Keratinocyte (primary cell): ENCODE results near the gene CTTN. TPM values are rescaled to one million over a fixed set of nuclear protein-coding genes. Genes with fewer than 3 reads are reported as not detected.

Experiments used
- DNase-seq: peaks from one replicate; pipeline ENCODE4 v3.0.0-alpha.2; 2011; ENCODE audit warnings: low read depth, missing footprints, low spot score
- FAIRE-seq: peaks from 2 replicates; lab custom pipeline; 2011; peaks lifted over from hg19 to GRCh38; lab: Jason Lieb, UNC
- H2AFZ ChIP-seq: 2 replicates; pipeline ENCODE4 v1.6.0; 2012; ENCODE audit warnings: low read length, control low read depth, inconsistent platforms; ENCODE audit not compliant: control insufficient read depth
- H3K27ac ChIP-seq: 2 replicates; pipeline ENCODE4 v1.5.1; 2011; ENCODE audit warnings: low read length; ENCODE audit not compliant: control insufficient read depth, insufficient read depth
- H3K27me3 ChIP-seq: 3 replicates; pipeline ENCODE4 v1.6.0; 2011; ENCODE audit warnings: low read length; ENCODE audit not compliant: control insufficient read depth, insufficient read depth; ENCODE audit errors: extremely low read depth
- H3K36me3 ChIP-seq, 2 experiments: 2 replicates in 1 of 2; 3 replicates in 1 of 2; pipeline ENCODE4 v1.5.1; 2011; ENCODE audit warnings: low read length in 2 of 2, mild to moderate bottlenecking in 1 of 2; ENCODE audit not compliant: control insufficient read depth in 2 of 2, insufficient read depth in 2 of 2; ENCODE audit errors: extremely low read depth in 1 of 2
- H3K4me1 ChIP-seq: 3 replicates; pipeline ENCODE4 v1.5.1; 2011; ENCODE audit warnings: low read length; ENCODE audit not compliant: control insufficient read depth, insufficient read depth; ENCODE audit errors: extremely low read depth
- H3K4me2 ChIP-seq: 3 replicates; pipeline ENCODE4 v1.6.0; 2011; ENCODE audit warnings: low read depth, low read length; ENCODE audit not compliant: control insufficient read depth, insufficient read depth; ENCODE audit errors: extremely low read depth
- H3K4me3 ChIP-seq, 3 experiments: fragments of 200-600 bp in 1 of 3; sonication (generic) in 1 of 3; 2 replicates in 2 of 3; 3 replicates in 1 of 3; pipeline ENCODE4 v1.5.1; 2011 to 2016; ENCODE audit warnings: low read length in 3 of 3, mild to moderate bottlenecking in 3 of 3, control low read depth in 2 of 3, inconsistent platforms in 1 of 3, low read depth in 1 of 3, mixed read lengths in 1 of 3, mixed run types in 1 of 3, moderate library complexity in 1 of 3; ENCODE audit not compliant: control insufficient read depth in 2 of 3, insufficient read depth in 2 of 3; ENCODE audit errors: extremely low read depth in 1 of 3
- H3K79me2 ChIP-seq: 2 replicates; pipeline ENCODE4 v1.6.0; 2012; ENCODE audit warnings: low read length; ENCODE audit not compliant: control insufficient read depth, insufficient read depth
- H3K9ac ChIP-seq: 3 replicates; pipeline ENCODE4 v1.6.0; 2011; ENCODE audit warnings: low read length; ENCODE audit not compliant: control insufficient read depth, insufficient read depth; ENCODE audit errors: extremely low read depth
- H3K9me1 ChIP-seq: 3 replicates; pipeline ENCODE4 v1.6.0; 2011; ENCODE audit warnings: low read length; ENCODE audit not compliant: control insufficient read depth, insufficient read depth; ENCODE audit errors: extremely low read depth
- H3K9me3 ChIP-seq: 2 replicates; pipeline ENCODE4 v1.5.1; 2012; ENCODE audit warnings: low read depth, low read length; ENCODE audit not compliant: control insufficient read depth
- H4K20me1 ChIP-seq: 3 replicates; pipeline ENCODE4 v1.6.0; 2011; ENCODE audit warnings: low read length; ENCODE audit not compliant: control insufficient read depth, insufficient read depth; ENCODE audit errors: extremely low read depth
- EZH2 ChIP-seq: IDR thresholded peaks from one replicate; pipeline ENCODE4 v1.6.1; 2012; ENCODE audit warnings: inconsistent platforms, mild to moderate bottlenecking, low read length, moderate library complexity
- dilution Hi-C: fragments of 300-500 bp; cut with MboI; formaldehyde crosslinking; loops from one replicate; pipeline ENCODE4 v1.7.0; 2020; ENCODE audit warnings: low sequenced_read_pairs; ENCODE audit not compliant: extremely low pct_ligation_motif_present
- polyA plus RNA-seq, 5 experiments: library from polyadenylated mRNA; depleted of rRNA in 3 of 5; stranded (reverse) in 3 of 5; stranded (forward) in 1 of 5; unstranded in 1 of 5; fragments of >200 nt; gene quantifications; 1 replicate in 1 of 5; 2 replicates in 3 of 5; 3 replicates in 1 of 5; pipeline versions ENCODE4 v1.2.1 to v1.2.3, GENCODE V29; 2011 to 2012; ENCODE audit warnings: missing spikeins in 2 of 5, low read depth in 1 of 5, low replicate concordance in 1 of 5
- TF ChIP-seq, protein P1 (sequence below), 3 experiments: IDR thresholded peaks in 1 of 3; conservative IDR thresholded peaks in 1 of 3; optimal IDR thresholded peaks in 1 of 3; 2 replicates in 2 of 3; 3 replicates in 1 of 3; pipeline versions ENCODE3 to v1.5.1; 2011; ENCODE audit warnings: low read length in 3 of 3, mild to moderate bottlenecking in 3 of 3, moderate library complexity in 2 of 3, control low read depth in 1 of 3, inconsistent platforms in 1 of 3; ENCODE audit not compliant: insufficient read depth in 2 of 3; ENCODE audit errors: extremely low read depth in 1 of 3

The CTTN gene
- polyA plus RNA-seq, 1 donor (not counting 4 experiments of a cell fraction or from before 2014, with no cell fraction given) = 184 TPM

DNA sequence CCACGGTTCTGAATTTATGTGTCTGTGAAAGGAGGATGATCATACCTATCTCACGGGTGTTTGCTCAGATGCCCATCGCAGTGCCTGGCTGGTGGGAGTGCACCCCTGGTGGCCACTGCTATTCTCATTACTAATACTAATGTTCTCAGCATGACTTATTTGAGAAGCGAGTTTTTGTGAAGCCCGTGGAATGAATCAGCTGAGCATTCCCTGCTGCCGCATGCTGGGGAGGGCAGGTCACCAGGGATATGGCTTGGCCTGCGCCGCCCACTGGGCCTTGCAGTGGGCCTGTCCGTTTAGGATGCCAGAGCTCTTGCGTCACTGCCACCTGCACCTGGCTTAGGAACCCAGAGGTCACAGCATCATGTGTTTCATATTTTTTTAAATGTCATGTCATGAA is 16.9 kb downstream of the CTTN start:
- DNase-seq (no peak), FAIRE-seq (no peak)
- Histone ChIP-seq H4K20me1 (peaks cover 17% of the 10 kb centered on the region), H3K27me3 (no peaks in the 10 kb centered on the region), H3K9ac (no peak overlapping the region), H2AFZ (no peak overlapping the region), H3K4me1 (no peaks in the 10 kb centered on the region), H3K4me2 (no peak overlapping the region), H3K4me3 (no peak overlapping the region), H3K36me3 (peaks cover 69 to 70% of the 10 kb centered on the region in 2 experiments), H3K9me3 (no peaks in the 10 kb centered on the region), H3K9me1 (no peaks in the 10 kb centered on the region), H3K79me2 (peaks cover 42% of the 10 kb centered on the region), H3K27ac (no peak overlapping the region)
- dilution Hi-C loops = no loop called here
- no peak for TF ChIP-seq EZH2
- TF ChIP-seq, protein P1, sequence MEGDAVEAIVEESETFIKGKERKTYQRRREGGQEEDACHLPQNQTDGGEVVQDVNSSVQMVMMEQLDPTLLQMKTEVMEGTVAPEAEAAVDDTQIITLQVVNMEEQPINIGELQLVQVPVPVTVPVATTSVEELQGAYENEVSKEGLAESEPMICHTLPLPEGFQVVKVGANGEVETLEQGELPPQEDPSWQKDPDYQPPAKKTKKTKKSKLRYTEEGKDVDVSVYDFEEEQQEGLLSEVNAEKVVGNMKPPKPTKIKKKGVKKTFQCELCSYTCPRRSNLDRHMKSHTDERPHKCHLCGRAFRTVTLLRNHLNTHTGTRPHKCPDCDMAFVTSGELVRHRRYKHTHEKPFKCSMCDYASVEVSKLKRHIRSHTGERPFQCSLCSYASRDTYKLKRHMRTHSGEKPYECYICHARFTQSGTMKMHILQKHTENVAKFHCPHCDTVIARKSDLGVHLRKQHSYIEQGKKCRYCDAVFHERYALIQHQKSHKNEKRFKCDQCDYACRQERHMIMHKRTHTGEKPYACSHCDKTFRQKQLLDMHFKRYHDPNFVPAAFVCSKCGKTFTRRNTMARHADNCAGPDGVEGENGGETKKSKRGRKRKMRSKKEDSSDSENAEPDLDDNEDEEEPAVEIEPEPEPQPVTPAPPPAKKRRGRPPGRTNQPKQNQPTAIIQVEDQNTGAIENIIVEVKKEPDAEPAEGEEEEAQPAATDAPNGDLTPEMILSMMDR (optimal IDR thresholded peaks at IDR 0.05 in 1 of 3, IDR thresholded peaks at IDR 0.05 in 1 of 3, conservative IDR thresholded peaks at IDR 0.05 in 1 of 3; ENCODE audit: extremely low read depth in 1 of 3, insufficient read depth in 2 of 3, low read length in 3 of 3) = peak in 2 of 3 experiments; percentile 9 to 13

DNA sequence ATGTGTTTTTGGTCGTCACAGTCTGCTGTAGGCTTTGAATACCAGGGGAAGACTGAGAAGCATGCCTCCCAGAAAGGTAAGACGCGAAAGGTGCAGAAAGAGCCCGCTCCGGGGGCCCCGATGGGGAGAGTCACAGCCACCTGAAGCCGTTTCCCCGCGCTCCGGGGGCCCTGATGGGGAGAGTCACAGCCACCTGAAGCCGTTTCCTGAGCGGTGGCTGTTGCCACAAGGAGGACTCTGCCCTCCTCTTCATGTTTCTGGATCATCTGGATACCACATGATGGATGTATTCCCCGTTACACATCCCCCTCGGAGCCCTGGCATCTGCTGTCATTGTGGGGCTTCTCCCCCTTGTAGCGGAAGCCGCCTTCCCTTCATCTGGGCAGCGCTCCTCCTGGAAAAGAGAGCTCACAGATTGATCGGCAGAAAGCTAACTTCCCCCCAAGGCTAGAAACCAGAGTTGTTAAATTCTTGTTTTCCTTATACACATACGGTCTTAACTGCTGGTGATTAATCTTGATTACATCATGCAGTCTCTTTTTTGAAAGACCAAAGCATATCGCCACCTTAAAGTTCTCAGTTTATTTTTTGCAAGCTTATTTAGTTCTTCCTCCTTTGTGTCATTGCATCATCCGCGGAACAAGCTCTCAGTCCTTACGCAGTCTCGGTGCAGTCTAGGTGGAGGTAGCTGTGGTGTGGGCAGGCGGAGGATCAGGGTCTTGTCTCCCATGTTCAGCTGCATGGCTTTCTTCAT is 17.5 kb downstream of the CTTN start:
- Histone ChIP-seq H3K9me3 (no peaks in the 10 kb centered on the region), H3K4me1 (no peaks in the 10 kb centered on the region), H3K36me3 (peaks cover 68% of the 10 kb centered on the region in 2 experiments), H3K4me3 (no peak overlapping the region), H2AFZ (no peak overlapping the region), H3K27me3 (no peaks in the 10 kb centered on the region), H3K79me2 (peaks cover 40% of the 10 kb centered on the region), H3K27ac (no peak overlapping the region), H3K4me2 (no peak overlapping the region), H3K9ac (no peak overlapping the region), H4K20me1 (peaks cover 19% of the 10 kb centered on the region), H3K9me1 (no peaks in the 10 kb centered on the region)
- DNase-seq = no peak
- TF ChIP-seq EZH2 = no peak
- TF ChIP-seq, protein P1 (optimal IDR thresholded peaks at IDR 0.05 in 1 of 3, IDR thresholded peaks at IDR 0.05 in 1 of 3, conservative IDR thresholded peaks at IDR 0.05 in 1 of 3; ENCODE audit: extremely low read depth in 1 of 3, insufficient read depth in 2 of 3, low read length in 3 of 3) = no peak
- FAIRE-seq = no peak
- dilution Hi-C loops = no loop called here
